ENCODE data around the gene RBM8A.

- TF ChIP-seq, protein P1, sequence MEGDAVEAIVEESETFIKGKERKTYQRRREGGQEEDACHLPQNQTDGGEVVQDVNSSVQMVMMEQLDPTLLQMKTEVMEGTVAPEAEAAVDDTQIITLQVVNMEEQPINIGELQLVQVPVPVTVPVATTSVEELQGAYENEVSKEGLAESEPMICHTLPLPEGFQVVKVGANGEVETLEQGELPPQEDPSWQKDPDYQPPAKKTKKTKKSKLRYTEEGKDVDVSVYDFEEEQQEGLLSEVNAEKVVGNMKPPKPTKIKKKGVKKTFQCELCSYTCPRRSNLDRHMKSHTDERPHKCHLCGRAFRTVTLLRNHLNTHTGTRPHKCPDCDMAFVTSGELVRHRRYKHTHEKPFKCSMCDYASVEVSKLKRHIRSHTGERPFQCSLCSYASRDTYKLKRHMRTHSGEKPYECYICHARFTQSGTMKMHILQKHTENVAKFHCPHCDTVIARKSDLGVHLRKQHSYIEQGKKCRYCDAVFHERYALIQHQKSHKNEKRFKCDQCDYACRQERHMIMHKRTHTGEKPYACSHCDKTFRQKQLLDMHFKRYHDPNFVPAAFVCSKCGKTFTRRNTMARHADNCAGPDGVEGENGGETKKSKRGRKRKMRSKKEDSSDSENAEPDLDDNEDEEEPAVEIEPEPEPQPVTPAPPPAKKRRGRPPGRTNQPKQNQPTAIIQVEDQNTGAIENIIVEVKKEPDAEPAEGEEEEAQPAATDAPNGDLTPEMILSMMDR (IDR thresholded peaks at IDR 0.05; ENCODE audit: low read length), result no peak
- TF ChIP-seq EZH2 (IDR thresholded peaks at IDR 0.05; ENCODE audit: borderline replicate concordance, low read length), result no peak
Measured at GRCh38 chr1:145949219-145949618, 21.9 kb upstream of the RBM8A start.

All from OCI-LY1 (cell line).